HL-60 (cell line): ENCODE measurements around the gene KLF15.

Source experiments
- DNase-seq, 2 experiments: peaks; one replicate each; pipeline ENCODE4 v3.0.0-alpha.2; 2010 to 2020; ENCODE audit warnings: low read depth in 1 of 2, low spot score in 1 of 2
- H3K27ac ChIP-seq: fragments of 250-450 bp; sonication (Bioruptor Pico); replicated peaks from 2 replicates; pipeline ENCODE4 v1.5.1; 2020; ENCODE audit warnings: mild to moderate bottlenecking, moderate library complexity
- H3K27me3 ChIP-seq: fragments of 250-450 bp; sonication (Bioruptor Pico); 2 replicates; pipeline ENCODE4 v1.5.1; 2021; ENCODE audit warnings: mild to moderate bottlenecking, moderate library complexity; ENCODE audit not compliant: insufficient read depth, poor library complexity, severe bottlenecking
- H3K4me3 ChIP-seq: replicated peaks from 2 replicates; pipeline ENCODE4 v1.5.1; 2011; ENCODE audit warnings: mild to moderate bottlenecking, control low read depth, low read length; ENCODE audit not compliant: insufficient read depth
- CTCF ChIP-seq: IDR thresholded peaks from one replicate; pipeline ENCODE4 v1.5.1; 2011; ENCODE audit warnings: low read length, control low read depth, inconsistent platforms; ENCODE audit not compliant: insufficient read depth
- GABPA ChIP-seq: IDR thresholded peaks from 2 replicates; pipeline ENCODE4 v1.6.1; 2012; ENCODE audit warnings: low read depth
- POLR2AphosphoS5 ChIP-seq: IDR thresholded peaks from 2 replicates; pipeline ENCODE4 v1.6.1; 2012; ENCODE audit warnings: low read depth
- REST ChIP-seq: IDR thresholded peaks from 2 replicates; pipeline ENCODE4 v1.6.1; 2012; ENCODE audit warnings: low read depth; ENCODE audit not compliant: insufficient replicate concordance
- SPI1 ChIP-seq: IDR thresholded peaks from 2 replicates; pipeline ENCODE4 v1.6.1; 2012; ENCODE audit warnings: low read depth, mild to moderate bottlenecking, borderline replicate concordance

Gene KLF15

GRCh38 chr3:126365351-126366277, 8.4 kb upstream of the KLF15 start:
- no peaks in the 10 kb centered on the region for H3K27me3 ChIP-seq
- no peak for DNase-seq
- H3K27ac ChIP-seq, result no peak overlapping the region
- TF ChIP-seq CTCF (no peak), SPI1 (no peak), GABPA (no peak), REST (no peak), POLR2AphosphoS5 (no peak)
- no peak overlapping the region for H3K4me3 ChIP-seq

- TF ChIP-seq CTCF, result no peak
- TF ChIP-seq GABPA, result no peak
- TF ChIP-seq POLR2AphosphoS5, result no peak
- no peak for TF ChIP-seq REST
- Histone ChIP-seq H3K27ac (no peak overlapping the region), H3K27me3 (peaks cover 4% of the 10 kb centered on the region), H3K4me3 (no peak overlapping the region)
- no peak for DNase-seq
Observed at GRCh38 chr3:126364731-126365301, 7.6 kb upstream of the KLF15 start.

GRCh38 chr3:126364130-126364695, 7.0 kb upstream of the KLF15 start:
- no peak overlapping the region for H3K4me3 ChIP-seq
- TF ChIP-seq GABPA (no peak), REST (no peak), SPI1 (no peak), CTCF (no peak), POLR2AphosphoS5 (no peak)
- no peak overlapping the region for H3K27ac ChIP-seq
- peaks cover 4% of the 10 kb centered on the region for H3K27me3 ChIP-seq
- DNase-seq, result no peak
